HepG2 (cell line): ENCODE data around the gene TST. TPM values are rescaled to one million over a fixed set of nuclear protein-coding genes. Genes with fewer than 3 reads are reported as not detected.

ENCODE experiments used
- DMTF1 ChIP-seq: sonication (generic); formaldehyde crosslinking; IDR thresholded peaks from 2 replicates; pipeline ENCODE4 v1.4.0; 2020; ENCODE audit warnings: mild to moderate bottlenecking, missing genetic modification reagents
- MTA3 ChIP-seq: sonication (generic); formaldehyde crosslinking; IDR thresholded peaks from 2 replicates; pipeline ENCODE4 v1.4.0; 2020; ENCODE audit warnings: missing genetic modification reagents
- RELA ChIP-seq: sonication (generic); formaldehyde crosslinking; IDR thresholded peaks from 2 replicates; pipeline ENCODE4 v1.4.0; 2020; ENCODE audit warnings: missing genetic modification reagents
- ZHX2 ChIP-seq, 2 experiments: sonication (generic) in 1 of 2; formaldehyde crosslinking in 1 of 2; IDR thresholded peaks; 2 replicates each; pipeline versions ENCODE4 v1.6.1 to v1.9.0; 2014 to 2022; ENCODE audit warnings: antibody characterized with exemption in 1 of 2, borderline replicate concordance in 1 of 2, inconsistent platforms in 1 of 2, low read depth in 1 of 2, missing genetic modification reagents in 1 of 2
- ZNF234 ChIP-seq: sonication (generic); formaldehyde crosslinking; conservative IDR thresholded peaks from 2 replicates; pipeline ENCODE4 v1.5.1; 2020; ENCODE audit warnings: mild to moderate bottlenecking, missing genetic modification reagents
- ZNF775 ChIP-seq: sonication (generic); formaldehyde crosslinking; IDR thresholded peaks from 2 replicates; pipeline ENCODE4 v1.4.0; 2020; ENCODE audit warnings: missing genetic modification reagents, mild to moderate bottlenecking, moderate library complexity, borderline replicate concordance
- polyA plus RNA-seq, 8 experiments: library from polyadenylated mRNA; depleted of rRNA in 3 of 8; stranded (reverse) in 7 of 8; unstranded in 1 of 8; fragments of >200 nt; fragmentation: Illumina TruSeq in 4 of 8; extraction: Trizol in 4 of 8; gene quantifications; 2 replicates each; pipeline versions ENCODE4 v1.2.1 to v1.2.3, GENCODE V29; 2011 to 2016; ENCODE audit warnings: low read depth in 4 of 8, missing spikeins in 1 of 8, mixed read lengths in 1 of 8; ENCODE audit not compliant: insufficient read depth in 1 of 8
- total RNA-seq, 5 experiments: library from RNA; depleted of rRNA; stranded (reverse); fragments of >200 nt; fragmentation: Illumina TruSeq; extraction: Trizol; gene quantifications; 2 replicates each; pipeline ENCODE4 v1.2.3, GENCODE V29; 2016; ENCODE audit warnings: low read depth in 1 of 5
- TF ChIP-seq, protein P1 (sequence below), 2 experiments: fragments of 450-650 bp in 1 of 2; sonication (generic) in 1 of 2; formaldehyde crosslinking in 1 of 2; IDR thresholded peaks; 2 replicates each; pipeline versions ENCODE4 v1.6.1 to v1.8.0; 2016 to 2022; ENCODE audit warnings: antibody characterized with exemption in 1 of 2, mild to moderate bottlenecking in 1 of 2, missing genetic modification reagents in 1 of 2

TST gene
- total and polyA plus RNA-seq, 2 of the 13 experiments (the other 11 are each of a cell fraction or from before 2014, with no cell fraction given), result 44.6 to 63.6 TPM

GRCh38 chr22:37032535-37033460 is 13.6 kb upstream of the TST start (continued):
- TF ChIP-seq, protein P1, sequence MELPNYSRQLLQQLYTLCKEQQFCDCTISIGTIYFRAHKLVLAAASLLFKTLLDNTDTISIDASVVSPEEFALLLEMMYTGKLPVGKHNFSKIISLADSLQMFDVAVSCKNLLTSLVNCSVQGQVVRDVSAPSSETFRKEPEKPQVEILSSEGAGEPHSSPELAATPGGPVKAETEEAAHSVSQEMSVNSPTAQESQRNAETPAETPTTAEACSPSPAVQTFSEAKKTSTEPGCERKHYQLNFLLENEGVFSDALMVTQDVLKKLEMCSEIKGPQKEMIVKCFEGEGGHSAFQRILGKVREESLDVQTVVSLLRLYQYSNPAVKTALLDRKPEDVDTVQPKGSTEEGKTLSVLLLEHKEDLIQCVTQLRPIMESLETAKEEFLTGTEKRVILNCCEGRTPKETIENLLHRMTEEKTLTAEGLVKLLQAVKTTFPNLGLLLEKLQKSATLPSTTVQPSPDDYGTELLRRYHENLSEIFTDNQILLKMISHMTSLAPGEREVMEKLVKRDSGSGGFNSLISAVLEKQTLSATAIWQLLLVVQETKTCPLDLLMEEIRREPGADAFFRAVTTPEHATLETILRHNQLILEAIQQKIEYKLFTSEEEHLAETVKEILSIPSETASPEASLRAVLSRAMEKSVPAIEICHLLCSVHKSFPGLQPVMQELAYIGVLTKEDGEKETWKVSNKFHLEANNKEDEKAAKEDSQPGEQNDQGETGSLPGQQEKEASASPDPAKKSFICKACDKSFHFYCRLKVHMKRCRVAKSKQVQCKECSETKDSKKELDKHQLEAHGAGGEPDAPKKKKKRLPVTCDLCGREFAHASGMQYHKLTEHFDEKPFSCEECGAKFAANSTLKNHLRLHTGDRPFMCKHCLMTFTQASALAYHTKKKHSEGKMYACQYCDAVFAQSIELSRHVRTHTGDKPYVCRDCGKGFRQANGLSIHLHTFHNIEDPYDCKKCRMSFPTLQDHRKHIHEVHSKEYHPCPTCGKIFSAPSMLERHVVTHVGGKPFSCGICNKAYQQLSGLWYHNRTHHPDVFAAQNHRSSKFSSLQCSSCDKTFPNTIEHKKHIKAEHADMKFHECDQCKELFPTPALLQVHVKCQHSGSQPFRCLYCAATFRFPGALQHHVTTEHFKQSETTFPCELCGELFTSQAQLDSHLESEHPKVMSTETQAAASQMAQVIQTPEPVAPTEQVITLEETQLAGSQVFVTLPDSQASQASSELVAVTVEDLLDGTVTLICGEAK (IDR thresholded peaks at IDR 0.05), result no peak
- TF ChIP-seq, protein P1 (CRISPR knock-in tag; IDR thresholded peaks at IDR 0.05), result peak; percentile 56; the same call in 1 of the 2 replicates
- TF ChIP-seq ZNF775 (CRISPR knock-in tag), result no peak
- no peak for TF ChIP-seq ZNF234
- TF ChIP-seq RELA, result peak; percentile 84; the same call in 1 of the 2 replicates
- TF ChIP-seq ZHX2 (IDR thresholded peaks at IDR 0.05; ENCODE audit: low read depth), result peak; percentile 52
- no peak for TF ChIP-seq ZHX2 (CRISPR knock-in tag; IDR thresholded peaks at IDR 0.05; ENCODE audit: borderline replicate concordance)
- TF ChIP-seq MTA3 (CRISPR knock-in tag), result no peak
- TF ChIP-seq DMTF1, result no peak
